Stimulated activated CD8-positive, alpha-beta memory T cell treated with anti-CD3 and anti-CD28 coated beads, Interleukin-7, amount 100 ng/mL, for 4 hours (primary cell): ENCODE results near the gene PDE4B.
"Not testable (repeated sequence)": the region's sequence is repeated elsewhere in the genome, so short reads cannot be mapped to it uniquely, and the experiment has no call there.

Experiments used
- DNase-seq, 2 donors: peaks; one replicate each; pipeline ENCODE4 v3.0.0-alpha.2; 2020; ENCODE audit warnings: low read depth in 2 of 2

Gene PDE4B

GRCh38 chr1:66055092-66055491 lies 262.4 kb downstream of the PDE4B start:
- no peak for DNase-seq

DNA sequence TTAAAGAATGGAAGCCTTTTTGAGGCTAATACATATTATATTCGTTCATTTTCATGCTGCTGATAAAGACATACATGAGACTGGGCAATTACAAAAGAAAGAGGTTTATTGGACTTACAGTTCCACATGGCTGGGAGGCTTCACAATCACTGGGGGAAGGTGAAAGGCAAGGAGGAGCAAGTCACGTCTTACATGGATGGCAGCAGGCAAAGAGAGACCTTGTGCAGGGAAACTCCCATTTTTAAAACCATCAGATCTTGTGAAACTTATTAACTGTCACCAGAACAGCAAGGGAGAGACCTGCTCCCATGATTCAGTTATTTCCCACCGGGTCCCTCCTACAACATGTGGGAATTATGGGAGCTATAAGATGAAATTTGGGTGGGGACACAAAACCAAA lies 264.8 kb downstream of the PDE4B start:
- DNase-seq = not testable (repeated sequence)

DNA sequence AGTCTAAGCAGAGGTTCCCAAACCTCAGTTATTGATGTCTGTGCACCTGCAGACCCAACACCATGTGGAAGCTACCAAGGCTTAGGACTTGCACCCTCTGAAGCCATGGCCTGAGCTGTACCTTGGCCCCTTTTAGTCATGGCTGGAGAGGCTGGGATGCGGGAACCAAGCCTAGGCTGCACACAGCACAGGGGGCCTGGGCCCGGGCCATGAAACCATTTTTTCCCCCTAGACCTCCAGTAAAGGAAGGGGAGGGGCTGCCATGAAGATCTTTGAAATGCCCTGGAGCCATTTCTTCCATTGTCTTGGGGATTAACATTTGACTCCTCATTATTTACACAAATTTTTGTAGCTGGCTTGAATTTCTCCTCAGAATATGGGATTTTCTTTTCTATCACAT lies 265.9 kb downstream of the PDE4B start:
- no peak for DNase-seq

- DNase-seq = not testable (repeated sequence)
Measured at GRCh38 chr1:66067219-66067618, 274.5 kb downstream of the PDE4B start.

- DNase-seq = no peak
Measured at GRCh38 chr1:66069976-66070876, 277.5 kb downstream of the PDE4B start.

DNA sequence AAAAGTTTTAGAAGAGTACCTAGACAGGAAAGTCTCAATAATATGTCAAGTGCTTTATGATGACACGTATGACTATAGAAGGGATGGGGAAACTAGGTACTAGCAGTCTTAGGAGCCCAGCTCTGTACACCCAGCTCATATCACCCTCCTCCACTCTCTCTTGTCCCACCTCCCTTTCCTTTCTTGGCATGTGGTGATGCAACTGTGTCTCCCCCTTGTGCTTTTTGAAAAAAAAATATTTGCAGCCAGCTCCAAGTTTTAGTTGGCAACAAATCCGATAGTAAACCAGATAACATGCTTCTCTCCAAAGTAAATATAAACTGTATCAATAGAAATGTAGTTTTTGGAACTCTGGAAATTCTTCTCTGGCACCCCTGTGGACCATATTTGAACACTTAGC lies 280.7 kb downstream of the PDE4B start:
- DNase-seq = no peak

DNA sequence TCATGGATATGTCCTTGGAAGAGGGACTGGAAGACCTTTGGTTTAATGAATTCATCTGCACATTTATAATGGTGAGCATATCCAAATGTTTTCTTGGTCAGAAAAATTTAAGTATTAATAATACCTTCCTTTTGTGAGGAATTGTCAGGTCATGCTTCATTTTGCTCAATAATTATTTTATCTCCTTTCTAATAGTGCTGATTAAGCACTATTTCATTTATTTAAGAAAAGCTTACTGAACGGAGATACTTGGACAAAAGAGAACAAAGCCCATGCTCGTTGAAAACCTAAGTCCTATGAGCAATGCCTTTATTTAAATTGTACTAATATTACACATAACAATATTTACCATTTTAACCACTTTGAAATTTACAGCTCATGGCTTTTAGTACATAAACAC lies 281.5 kb downstream of the PDE4B start:
- DNase-seq = no peak

- no peak for DNase-seq
Measured at GRCh38 chr1:66078412-66078811, 285.7 kb downstream of the PDE4B start.

GRCh38 chr1:66083003-66083402 lies 290.3 kb downstream of the PDE4B start:
- DNase-seq = no peak

GRCh38 chr1:66084442-66084841 lies 291.7 kb downstream of the PDE4B start:
- no peak for DNase-seq

DNA sequence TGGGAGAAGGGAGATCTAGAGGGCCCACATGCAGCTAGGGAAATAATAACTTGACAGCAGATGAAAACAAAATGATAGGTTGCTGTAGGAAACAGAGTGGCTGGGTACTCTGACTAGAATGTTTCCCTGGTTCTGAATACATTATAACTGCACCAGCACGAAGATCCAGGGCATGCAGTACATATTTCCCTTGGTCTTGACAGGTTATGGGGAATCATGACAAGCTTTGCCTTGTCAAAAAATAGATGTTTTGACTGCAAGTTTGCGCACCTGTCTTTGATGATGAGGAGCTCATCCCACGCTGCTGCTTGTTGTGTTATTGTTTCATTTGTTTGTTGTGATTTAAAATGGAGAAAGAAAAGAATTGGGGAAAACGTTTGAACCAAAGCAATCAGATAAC lies 292.9 kb downstream of the PDE4B start:
- no peak for DNase-seq

- DNase-seq = no peak
Measured at GRCh38 chr1:66088787-66089186, 296.1 kb downstream of the PDE4B start.

DNA sequence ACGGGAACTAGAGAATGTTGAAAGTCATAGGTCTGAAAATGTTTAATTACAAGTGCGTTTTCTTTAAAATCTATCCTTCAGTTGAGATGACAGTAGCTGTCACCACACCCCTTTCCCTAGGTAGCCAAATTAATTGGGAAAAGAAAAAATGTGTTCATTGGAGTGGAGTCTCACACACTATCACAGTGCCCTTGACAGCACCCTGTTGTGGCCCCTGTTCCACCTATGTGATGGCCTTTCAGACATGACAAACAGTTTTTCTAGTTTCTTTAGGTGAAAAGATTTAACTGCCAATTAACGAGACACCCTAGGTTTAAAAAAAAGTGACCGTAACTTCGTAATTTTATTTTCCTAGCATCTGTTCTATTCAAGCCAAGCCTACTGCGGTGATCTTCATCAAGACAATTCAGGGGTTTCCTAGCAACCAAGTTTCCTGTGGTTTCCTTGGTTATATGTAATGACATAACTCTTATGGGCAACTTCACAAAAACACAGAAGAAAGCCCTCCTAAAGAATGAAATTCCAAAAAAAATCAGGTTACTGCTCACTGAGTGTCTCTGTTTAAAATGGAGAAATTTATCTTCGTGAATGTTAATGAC lies 298.3 kb downstream of the PDE4B start:
- DNase-seq = no peak

- no peak for DNase-seq
Measured at GRCh38 chr1:66095190-66095589, 302.5 kb downstream of the PDE4B start.

DNA sequence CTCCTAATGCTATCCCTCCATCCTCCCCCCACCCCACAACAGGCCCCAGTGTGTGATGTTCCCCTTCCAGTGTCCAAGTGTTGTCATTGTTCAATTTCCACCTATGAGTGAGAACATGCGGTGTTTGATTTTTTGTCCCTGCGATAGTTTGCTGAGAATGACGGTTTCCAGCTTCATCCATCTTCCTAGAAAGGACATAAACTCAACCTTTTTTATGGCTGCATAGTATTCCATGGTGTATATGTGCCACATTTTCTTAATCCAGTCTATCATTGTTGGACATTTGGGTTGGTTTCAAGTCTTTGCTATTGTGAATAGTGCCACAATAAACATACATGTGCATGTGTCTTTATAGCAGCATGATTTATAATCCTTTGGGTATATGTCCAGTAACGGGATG lies 308.3 kb downstream of the PDE4B start:
- not testable (repeated sequence) for DNase-seq

GRCh38 chr1:66104076-66104475 lies 311.4 kb downstream of the PDE4B start:
- not testable (repeated sequence) for DNase-seq

GRCh38 chr1:66108624-66109023 lies 315.9 kb downstream of the PDE4B start:
- DNase-seq = no peak

- DNase-seq = no peak
Measured at GRCh38 chr1:66112744-66113400, 320.2 kb downstream of the PDE4B start.

DNA sequence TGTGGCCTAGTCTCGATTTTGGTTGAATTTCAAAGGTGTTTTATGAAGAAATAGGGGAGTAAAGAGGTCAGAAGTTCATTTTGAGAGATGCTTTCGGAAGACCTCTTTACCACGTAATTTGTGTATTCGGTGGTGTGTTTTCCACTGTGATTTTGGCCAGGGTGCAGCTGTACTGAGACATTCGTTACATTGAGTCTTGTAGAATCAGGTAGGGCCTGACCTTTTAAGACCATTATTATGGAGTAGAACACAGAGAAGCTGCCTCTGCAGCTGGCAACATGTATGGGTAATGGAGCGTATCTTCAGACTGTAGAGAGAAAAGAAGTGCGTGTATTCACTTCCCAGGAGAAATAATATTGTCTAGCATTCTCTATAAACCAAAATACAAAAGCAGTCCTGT lies 326.5 kb downstream of the PDE4B start:
- DNase-seq = no peak

DNA sequence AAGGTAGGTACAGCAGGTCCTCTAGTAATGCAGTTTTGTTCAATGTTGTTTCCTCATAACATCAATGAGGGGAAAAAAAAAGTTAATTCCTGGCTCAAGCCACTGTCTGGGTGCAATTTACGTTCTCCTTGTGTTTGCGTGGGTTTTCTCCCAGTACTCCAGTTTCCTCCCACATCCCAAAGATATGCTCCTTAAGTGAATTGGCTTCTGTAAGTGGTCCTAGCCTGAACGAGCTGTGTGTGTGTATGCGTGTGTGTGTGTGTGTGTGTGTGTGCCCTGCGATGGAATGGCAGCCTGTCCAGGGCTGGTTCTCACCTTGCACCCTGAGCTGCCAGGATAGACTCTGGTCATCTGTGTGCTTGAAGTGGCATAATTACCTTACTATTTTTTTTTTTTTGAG lies 332.0 kb downstream of the PDE4B start:
- no peak for DNase-seq

- DNase-seq = not testable (repeated sequence)
Measured at GRCh38 chr1:66128641-66129040, 335.9 kb downstream of the PDE4B start.

- DNase-seq = no peak
Measured at GRCh38 chr1:66132324-66132723, 339.6 kb downstream of the PDE4B start.

DNA sequence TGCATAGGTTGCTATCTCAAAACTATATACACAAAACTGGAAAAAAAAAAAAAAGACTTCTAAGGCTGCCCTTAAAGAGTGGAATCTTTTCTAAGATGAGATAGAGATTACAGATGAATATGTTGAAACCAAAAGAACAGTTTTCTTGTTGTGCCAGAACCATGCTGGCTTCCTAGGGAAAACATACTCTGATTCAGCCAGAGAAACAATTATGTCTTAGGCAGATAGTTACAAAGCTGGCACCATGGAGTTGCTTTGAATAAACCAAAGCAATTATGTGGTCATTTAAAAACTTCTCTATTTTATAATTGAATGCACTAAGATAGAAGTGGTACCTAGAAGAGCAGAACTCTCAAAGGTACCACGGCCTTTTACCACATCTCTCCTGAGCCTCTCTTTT lies 341.3 kb downstream of the PDE4B start:
- no peak for DNase-seq
